DOHH2 (cell line): ENCODE measurements around the gene P2RX6.

Experiments used
- H3F3A ChIP-seq: fragments of 200-600 bp; sonication (generic), shearing (Covaris generic); 2 replicates; pipeline ENCODE4 v1.6.0; 2016; ENCODE audit warnings: antibody characterized with exemption, mild to moderate bottlenecking; ENCODE audit not compliant: control insufficient read depth, insufficient read depth
- H3K27ac ChIP-seq: fragments of 200-600 bp; sonication (generic); 2 replicates; pipeline ENCODE4 v1.5.1; 2014; ENCODE audit warnings: low read depth, mild to moderate bottlenecking, low read length, moderate library complexity
- H3K27me3 ChIP-seq: fragments of 200-600 bp; sonication (generic); 2 replicates; pipeline ENCODE4 v1.6.1; 2014; ENCODE audit warnings: mild to moderate bottlenecking, low read length, mixed read lengths; ENCODE audit not compliant: control insufficient read depth
- H3K36me3 ChIP-seq: fragments of 200-600 bp; sonication (generic); 2 replicates; pipeline ENCODE4 v1.6.1; 2014; ENCODE audit warnings: mild to moderate bottlenecking, low read length, moderate library complexity, mixed read lengths; ENCODE audit not compliant: control insufficient read depth
- H3K4me1 ChIP-seq: fragments of 200-600 bp; sonication (generic); 2 replicates; pipeline ENCODE4 v1.6.1; 2014; ENCODE audit warnings: mild to moderate bottlenecking, low read length, mixed read lengths; ENCODE audit not compliant: control insufficient read depth
- H3K4me2 ChIP-seq: fragments of 200-600 bp; sonication (generic); 2 replicates; pipeline ENCODE4 v1.6.0; 2014; ENCODE audit warnings: mild to moderate bottlenecking, low read length, moderate library complexity
- H3K4me3 ChIP-seq: fragments of 200-600 bp; sonication (generic); 2 replicates; pipeline ENCODE4 v1.5.1; 2014; ENCODE audit warnings: mild to moderate bottlenecking, low read length, mixed read lengths
- H3K79me2 ChIP-seq: fragments of 200-600 bp; sonication (generic); 2 replicates; pipeline ENCODE4 v1.6.1; 2014; ENCODE audit warnings: mild to moderate bottlenecking, low read length, mixed read lengths; ENCODE audit not compliant: control insufficient read depth
- H3K9me2 ChIP-seq: fragments of 200-600 bp; sonication (generic); replicated peaks from 2 replicates; pipeline ENCODE4 v1.6.1; 2014; ENCODE audit warnings: mild to moderate bottlenecking, low read length, mixed read lengths; ENCODE audit not compliant: control insufficient read depth
- H3K9me3 ChIP-seq: fragments of 200-600 bp; sonication (generic); 2 replicates; pipeline ENCODE4 v1.6.1; 2014; ENCODE audit warnings: antibody characterized with exemption, low read length, mixed read lengths; ENCODE audit not compliant: control insufficient read depth, insufficient read depth
- H4K20me1 ChIP-seq: fragments of 200-600 bp; sonication (generic); 2 replicates; pipeline ENCODE4 v1.6.0; 2014; ENCODE audit warnings: low read depth, mild to moderate bottlenecking, antibody characterized with exemption, low read length, moderate library complexity; ENCODE audit not compliant: control insufficient read depth, insufficient read depth
- CTCF ChIP-seq: fragments of 200-600 bp; sonication (generic); IDR thresholded peaks from one replicate; pipeline ENCODE4 v1.5.1; 2014; ENCODE audit warnings: antibody characterized with exemption, mild to moderate bottlenecking, low read depth, low read length; ENCODE audit not compliant: poor library complexity, severe bottlenecking
- EZH2phosphoT487 ChIP-seq: fragments of 200-600 bp; sonication (generic); IDR thresholded peaks from 2 replicates; pipeline ENCODE4 v1.6.1; 2017; ENCODE audit warnings: borderline replicate concordance, mild to moderate bottlenecking, antibody characterized with exemption, low read length, moderate library complexity, mixed read lengths

P2RX6 gene

GRCh38 chr22:21020802-21021429 is 6.0 kb downstream of the P2RX6 start:
- Histone ChIP-seq H3K4me3 (no peak overlapping the region), H3K9me3 (no peaks in the 10 kb centered on the region), H3K27me3 (peaks cover 9% of the 10 kb centered on the region; the same call in 1 of the 2 replicates), H3K79me2 (no peaks in the 10 kb centered on the region), H4K20me1 (peaks cover 4% of the 10 kb centered on the region; the same call in 1 of the 2 replicates), H3F3A (no peaks in the 10 kb centered on the region), H3K27ac (no peak overlapping the region), H3K9me2 (no peaks in the 10 kb centered on the region), H3K36me3 (no peaks in the 10 kb centered on the region), H3K4me1 (peaks cover 2% of the 10 kb centered on the region; the same call in 1 of the 2 replicates), H3K4me2 (no peak overlapping the region)
- TF ChIP-seq EZH2phosphoT487: no peak
- peak; percentile 76 for TF ChIP-seq CTCF

DNA sequence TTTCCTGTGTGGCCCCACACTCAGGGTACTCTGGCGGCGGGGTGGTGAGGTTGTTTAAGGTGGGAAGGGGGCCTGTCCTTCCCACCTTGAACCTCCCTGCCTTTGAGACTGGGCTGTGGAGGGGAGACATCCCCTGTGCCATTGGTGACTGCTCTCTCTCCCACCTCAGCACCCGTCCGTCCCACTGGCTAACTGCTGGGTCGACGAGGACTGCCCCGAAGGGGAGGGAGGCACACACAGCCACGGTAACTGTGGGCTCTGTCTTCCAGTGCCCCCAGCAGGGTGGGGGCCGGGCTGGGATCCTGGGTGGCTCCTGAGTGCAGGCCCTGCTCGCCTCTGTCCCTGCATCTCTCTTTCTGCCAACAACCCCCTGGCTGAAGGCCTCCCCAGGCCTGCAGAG is 7.5 kb downstream of the P2RX6 start:
- H3K79me2 ChIP-seq: no peaks in the 10 kb centered on the region
- no peaks in the 10 kb centered on the region for H3F3A ChIP-seq
- H3K9me2 ChIP-seq: no peaks in the 10 kb centered on the region
- H3K4me1 ChIP-seq: peaks cover 2% of the 10 kb centered on the region; the same call in 1 of the 2 replicates
- no peaks in the 10 kb centered on the region for H3K36me3 ChIP-seq
- H3K9me3 ChIP-seq: no peaks in the 10 kb centered on the region
- no peak overlapping the region for H3K4me3 ChIP-seq
- no peak overlapping the region for H3K27ac ChIP-seq
- peaks cover 4% of the 10 kb centered on the region; the same call in 1 of the 2 replicates for H4K20me1 ChIP-seq
- TF ChIP-seq EZH2phosphoT487: no peak
- no peak for TF ChIP-seq CTCF
- no peaks in the 10 kb centered on the region for H3K27me3 ChIP-seq
- H3K4me2 ChIP-seq: no peak overlapping the region

DNA sequence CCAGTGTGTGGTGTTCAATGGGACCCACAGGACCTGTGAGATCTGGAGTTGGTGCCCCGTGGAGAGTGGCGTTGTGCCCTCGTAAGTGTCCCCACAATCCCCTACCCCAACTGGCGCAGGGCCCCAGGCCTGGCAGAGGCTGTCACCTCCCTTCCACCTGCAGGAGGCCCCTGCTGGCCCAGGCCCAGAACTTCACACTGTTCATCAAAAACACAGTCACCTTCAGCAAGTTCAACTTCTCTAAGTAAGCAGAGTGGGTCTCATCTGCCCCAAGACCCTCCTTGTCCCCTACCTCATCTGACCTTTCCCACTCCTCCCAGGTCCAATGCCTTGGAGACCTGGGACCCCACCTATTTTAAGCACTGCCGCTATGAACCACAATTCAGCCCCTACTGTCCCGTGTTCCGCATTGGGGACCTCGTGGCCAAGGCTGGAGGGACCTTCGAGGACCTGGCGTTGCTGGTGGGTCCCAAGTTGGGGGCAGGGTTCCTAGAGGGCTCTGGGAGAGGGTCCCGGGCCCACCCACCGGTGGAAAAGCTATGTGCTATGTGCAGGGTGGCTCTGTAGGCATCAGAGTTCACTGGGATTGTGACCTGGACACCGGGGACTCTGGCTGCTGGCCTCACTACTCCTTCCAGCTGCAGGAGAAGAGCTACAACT is 8.1 kb downstream of the P2RX6 start:
- Histone ChIP-seq H3K4me2 (no peak overlapping the region), H3K27ac (no peak overlapping the region), H3F3A (no peaks in the 10 kb centered on the region), H3K27me3 (no peaks in the 10 kb centered on the region), H3K9me2 (no peaks in the 10 kb centered on the region), H3K4me1 (peaks cover 2% of the 10 kb centered on the region; the same call in 1 of the 2 replicates), H3K36me3 (no peaks in the 10 kb centered on the region), H4K20me1 (peaks cover 4% of the 10 kb centered on the region; the same call in 1 of the 2 replicates), H3K79me2 (no peaks in the 10 kb centered on the region), H3K9me3 (no peaks in the 10 kb centered on the region), H3K4me3 (no peak overlapping the region)
- TF ChIP-seq EZH2phosphoT487 (no peak), CTCF (peak; percentile 31)
